ENCODE measurements around the gene PEF1. TPM values are rescaled to one million over a fixed set of nuclear protein-coding genes. Genes with fewer than 3 reads are reported as not detected.

PEF1 gene
- total and polyA plus RNA-seq, 2 of the 8 experiments (the other 6 are each of a cell fraction or from before 2014, with no cell fraction given): 35.2 to 69.2 TPM

GRCh38 chr1:31651766-31652165 is 7.1 kb upstream of the PEF1 start (continued):
- TF ChIP-seq BRCA1 (IDR thresholded peaks at IDR 0.05; ENCODE audit: low read depth, low read length) (no peak), NRF1 (IDR thresholded peaks at IDR 0.05; ENCODE audit: low read depth, low read length) (no peak), CTBP2 (IDR thresholded peaks at IDR 0.05; ENCODE audit: borderline replicate concordance, insufficient read depth, insufficient read length, low read length) (no peak), TEAD4 (IDR thresholded peaks at IDR 0.05; ENCODE audit: low read depth, low read length) (no peak), MAFK (IDR thresholded peaks at IDR 0.05; ENCODE audit: low read depth, low read length) (no peak), RAD21 (IDR thresholded peaks at IDR 0.05 in 1 of 2, conservative IDR thresholded peaks at IDR 0.05 in 1 of 2; ENCODE audit: low read depth in 2 of 2, low read length in 2 of 2) (no peak)
